ENCODE data around the gene RAD51B.

DNA sequence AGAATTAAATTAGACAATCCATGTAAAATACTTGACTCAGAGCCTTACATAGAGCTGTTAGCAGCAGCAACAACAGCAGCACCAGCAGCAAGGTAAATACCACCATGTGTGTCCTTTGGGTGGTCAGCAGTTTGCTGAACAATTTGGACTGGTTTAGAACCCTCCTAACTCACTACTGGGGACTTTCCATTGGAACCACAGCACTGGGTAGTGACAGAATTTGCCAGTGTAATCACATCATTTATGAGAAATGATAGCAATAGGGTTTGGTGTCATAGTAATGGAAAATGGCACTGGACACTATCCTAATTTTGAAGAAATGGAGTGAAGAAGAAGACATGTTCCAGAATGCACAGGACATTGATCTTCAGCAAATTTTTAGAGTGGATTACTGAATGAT, 392.8 kb downstream of the RAD51B start:
- TF ChIP-seq, protein P1, sequence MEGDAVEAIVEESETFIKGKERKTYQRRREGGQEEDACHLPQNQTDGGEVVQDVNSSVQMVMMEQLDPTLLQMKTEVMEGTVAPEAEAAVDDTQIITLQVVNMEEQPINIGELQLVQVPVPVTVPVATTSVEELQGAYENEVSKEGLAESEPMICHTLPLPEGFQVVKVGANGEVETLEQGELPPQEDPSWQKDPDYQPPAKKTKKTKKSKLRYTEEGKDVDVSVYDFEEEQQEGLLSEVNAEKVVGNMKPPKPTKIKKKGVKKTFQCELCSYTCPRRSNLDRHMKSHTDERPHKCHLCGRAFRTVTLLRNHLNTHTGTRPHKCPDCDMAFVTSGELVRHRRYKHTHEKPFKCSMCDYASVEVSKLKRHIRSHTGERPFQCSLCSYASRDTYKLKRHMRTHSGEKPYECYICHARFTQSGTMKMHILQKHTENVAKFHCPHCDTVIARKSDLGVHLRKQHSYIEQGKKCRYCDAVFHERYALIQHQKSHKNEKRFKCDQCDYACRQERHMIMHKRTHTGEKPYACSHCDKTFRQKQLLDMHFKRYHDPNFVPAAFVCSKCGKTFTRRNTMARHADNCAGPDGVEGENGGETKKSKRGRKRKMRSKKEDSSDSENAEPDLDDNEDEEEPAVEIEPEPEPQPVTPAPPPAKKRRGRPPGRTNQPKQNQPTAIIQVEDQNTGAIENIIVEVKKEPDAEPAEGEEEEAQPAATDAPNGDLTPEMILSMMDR (IDR thresholded peaks at IDR 0.05), result no peak
- no peak for TF ChIP-seq POLR2AphosphoS5 (IDR thresholded peaks at IDR 0.05)
- TF ChIP-seq POLR2A (IDR thresholded peaks at IDR 0.05), result no peak
